Measurements from ENCODE around the gene IL17F.
"Not testable (repeated sequence)": the region's sequence is repeated elsewhere in the genome, so short reads cannot be mapped to it uniquely, and the experiment has no call there.

The IL17F gene

DNA sequence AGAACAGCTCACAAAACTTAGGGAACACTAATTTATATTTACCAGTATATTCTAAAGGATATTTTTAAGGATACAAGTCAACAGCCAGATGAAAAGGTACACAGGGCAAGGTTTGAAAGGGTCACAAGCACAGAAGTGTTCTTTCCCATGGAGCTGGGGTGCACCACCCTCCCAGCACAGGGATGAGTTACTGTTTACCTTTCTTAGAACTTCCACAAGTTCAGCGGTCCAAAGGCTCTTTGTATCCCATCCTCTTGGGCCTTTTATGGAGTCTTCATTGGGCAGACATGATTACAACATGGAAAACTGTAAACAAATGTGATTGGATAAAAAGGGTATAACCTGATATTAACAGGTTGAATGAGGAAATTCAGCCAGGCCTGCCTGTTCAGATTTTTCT lies 1.1 kb upstream of the IL17F start:
- DNase-seq (ENCODE audit: low read depth), result no peak

DNA sequence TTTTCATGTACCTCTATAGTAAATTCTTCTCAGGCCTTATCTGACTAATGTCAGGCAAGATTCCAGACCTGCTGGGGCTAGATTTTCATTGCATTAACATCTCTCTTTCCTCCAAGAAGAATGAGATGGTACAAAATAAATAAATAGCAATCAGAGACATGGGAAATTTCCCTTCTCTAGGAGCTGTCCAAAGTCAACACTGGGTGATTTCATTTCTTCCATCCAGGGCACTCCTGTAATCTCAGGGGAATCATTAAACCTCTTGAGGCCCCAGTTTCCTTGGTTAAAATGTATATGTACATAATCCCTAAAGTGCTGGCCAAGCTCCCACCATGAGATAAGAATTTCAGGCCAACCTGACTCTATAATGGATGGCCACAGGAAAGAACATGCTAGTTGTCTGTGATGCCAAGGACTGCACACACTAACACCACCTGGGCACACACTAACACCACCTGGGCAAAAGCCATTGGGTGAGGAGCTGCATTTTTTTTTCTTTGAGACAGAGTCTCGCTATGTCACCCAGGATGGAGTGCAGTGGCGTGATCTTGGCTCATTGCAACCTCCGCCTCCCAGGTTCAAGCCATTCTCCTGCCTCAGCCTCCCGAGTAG lies 912 bp downstream of the IL17F start:
- DNase-seq (ENCODE audit: low read depth), result no peak

GRCh38 chr6:52241819-52242218 lies 2.5 kb downstream of the IL17F start:
- no peak for DNase-seq (ENCODE audit: low read depth)

GRCh38 chr6:52233975-52234823 lies 10.1 kb downstream of the IL17F start:
- no peak for DNase-seq (ENCODE audit: low read depth)

DNA sequence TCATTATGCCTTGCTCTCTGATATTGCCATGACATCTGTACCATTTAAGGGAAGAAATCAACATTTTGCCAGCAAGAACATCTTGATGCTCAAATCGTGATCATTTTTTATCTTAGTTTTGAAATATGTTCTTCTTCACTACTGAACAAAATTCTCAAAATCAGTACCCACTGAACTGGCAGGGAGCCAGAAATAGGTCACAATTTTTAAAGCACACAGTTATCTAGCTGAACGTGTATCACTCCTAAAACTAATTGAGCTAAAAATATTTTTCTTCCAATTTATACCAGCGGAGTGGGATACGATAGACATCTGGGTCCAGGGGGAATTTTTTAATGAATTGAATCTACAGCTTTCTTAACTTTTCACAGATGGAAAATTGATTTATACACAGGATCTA lies 11.3 kb downstream of the IL17F start:
- DNase-seq (ENCODE audit: low read depth), result no peak

GRCh38 chr6:52231406-52232127 lies 12.7 kb downstream of the IL17F start:
- DNase-seq (ENCODE audit: low read depth), result no peak

GRCh38 chr6:52230685-52231084 lies 13.6 kb downstream of the IL17F start:
- DNase-seq (ENCODE audit: low read depth), result no peak

DNA sequence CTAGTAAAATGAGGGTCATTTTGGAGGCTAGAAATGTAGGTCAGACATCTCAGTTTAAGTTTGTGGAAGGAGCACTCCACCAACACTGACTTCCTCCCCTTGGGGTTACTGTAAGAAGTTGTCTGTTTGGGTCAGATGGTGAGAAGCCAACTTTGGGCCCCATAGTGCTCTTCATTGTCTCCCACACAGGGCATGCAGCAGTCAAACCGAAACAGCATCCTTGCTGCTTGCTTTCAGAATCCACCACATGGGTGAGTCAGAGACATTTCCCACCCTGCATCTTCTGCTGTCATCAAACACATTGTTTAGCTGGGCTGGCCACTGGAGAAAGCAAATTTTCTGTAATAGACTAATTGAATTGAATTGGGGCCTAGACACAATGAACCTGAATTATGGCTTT lies 16.8 kb downstream of the IL17F start:
- DNase-seq (ENCODE audit: low read depth), result no peak

DNA sequence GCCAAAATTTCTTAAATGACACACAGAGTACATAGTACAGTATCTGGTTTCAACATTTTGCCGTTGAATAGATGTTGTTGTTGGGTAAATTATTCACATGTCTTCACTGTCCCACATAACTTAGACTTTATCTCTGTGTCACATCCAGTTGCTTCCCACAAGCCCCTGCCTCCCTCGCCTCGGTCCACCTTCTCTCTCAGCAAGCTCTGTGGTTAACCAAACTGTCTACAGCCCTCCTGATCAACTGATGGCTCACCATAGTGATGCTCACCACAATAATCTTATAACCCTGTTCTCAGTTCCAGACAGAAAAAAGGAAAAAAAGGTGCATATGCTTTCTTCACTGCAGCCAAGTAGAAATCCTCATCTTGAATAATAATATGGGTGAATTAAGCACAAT lies 23.0 kb downstream of the IL17F start:
- DNase-seq (ENCODE audit: low read depth), result no peak

- no peak for DNase-seq (ENCODE audit: low read depth)
Observed at GRCh38 chr6:52217761-52218160, 26.5 kb downstream of the IL17F start.

GRCh38 chr6:52216932-52217575 lies 27.2 kb downstream of the IL17F start:
- no peak for DNase-seq (ENCODE audit: low read depth)

DNA sequence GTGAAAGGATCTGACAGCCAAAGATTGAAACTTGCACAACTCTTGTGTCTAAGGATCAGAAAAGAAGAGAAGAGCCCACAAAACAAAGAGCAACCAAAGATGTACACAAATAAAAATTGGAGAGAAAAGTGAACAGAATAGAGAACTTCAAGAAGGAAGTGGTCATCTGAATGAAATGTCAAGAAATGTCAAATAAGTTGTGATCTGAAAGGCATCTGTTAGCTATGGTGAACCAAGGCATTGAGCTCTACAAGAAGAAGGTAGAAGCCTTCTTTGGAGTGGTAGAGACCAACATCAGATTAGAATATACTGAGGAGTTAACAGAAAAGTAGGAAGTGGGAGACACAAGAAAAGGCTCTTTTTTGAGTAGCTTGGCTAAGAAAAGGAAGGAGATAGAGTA lies 28.5 kb downstream of the IL17F start:
- no peak for DNase-seq (ENCODE audit: low read depth)

GRCh38 chr6:52213127-52213526 lies 31.2 kb downstream of the IL17F start:
- no peak for DNase-seq (ENCODE audit: low read depth)

GRCh38 chr6:52210227-52210626 lies 34.1 kb downstream of the IL17F start:
- DNase-seq (ENCODE audit: low read depth), result no peak

DNA sequence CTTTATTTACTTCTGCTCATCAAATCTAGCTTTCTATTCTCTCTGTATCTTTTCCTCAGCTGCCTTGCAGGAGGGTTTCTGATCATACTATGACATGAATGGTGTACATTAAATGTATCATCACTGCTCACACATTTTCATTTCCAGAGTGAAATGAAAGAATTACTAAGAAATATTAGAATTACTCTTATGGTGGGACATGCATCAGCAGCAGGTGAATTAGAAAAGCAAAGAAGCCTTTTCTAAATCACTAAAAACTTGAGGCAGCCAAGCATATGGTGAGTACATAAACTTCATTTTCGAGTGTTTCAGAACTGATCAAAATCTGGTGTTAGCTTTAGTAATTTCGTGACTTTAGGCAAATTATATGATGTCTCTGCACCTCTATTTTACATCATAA lies 34.5 kb downstream of the IL17F start:
- DNase-seq (ENCODE audit: low read depth), result no peak

DNA sequence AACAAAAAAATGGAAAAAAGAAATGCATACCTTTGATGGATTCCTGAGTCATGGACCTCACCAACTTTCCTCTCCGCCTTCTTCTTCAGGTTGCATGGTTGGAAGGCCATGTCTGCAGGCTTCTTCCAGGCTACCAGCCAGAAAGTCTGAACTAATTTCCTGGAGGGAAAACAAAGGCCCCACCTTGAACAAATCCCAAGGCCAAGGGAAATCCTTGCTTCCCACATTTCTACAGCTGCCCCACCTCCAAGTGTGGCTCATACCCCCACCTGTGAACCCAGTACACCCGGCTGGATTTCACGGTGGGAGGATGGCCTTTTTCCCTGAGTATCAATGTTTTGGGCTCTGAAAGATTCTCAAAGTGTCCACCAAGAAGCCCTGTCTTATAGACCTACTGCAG lies 35.7 kb downstream of the IL17F start:
- DNase-seq (ENCODE audit: low read depth), result no peak

GRCh38 chr6:52207066-52207465 lies 37.2 kb downstream of the IL17F start:
- no peak for DNase-seq (ENCODE audit: low read depth)

DNA sequence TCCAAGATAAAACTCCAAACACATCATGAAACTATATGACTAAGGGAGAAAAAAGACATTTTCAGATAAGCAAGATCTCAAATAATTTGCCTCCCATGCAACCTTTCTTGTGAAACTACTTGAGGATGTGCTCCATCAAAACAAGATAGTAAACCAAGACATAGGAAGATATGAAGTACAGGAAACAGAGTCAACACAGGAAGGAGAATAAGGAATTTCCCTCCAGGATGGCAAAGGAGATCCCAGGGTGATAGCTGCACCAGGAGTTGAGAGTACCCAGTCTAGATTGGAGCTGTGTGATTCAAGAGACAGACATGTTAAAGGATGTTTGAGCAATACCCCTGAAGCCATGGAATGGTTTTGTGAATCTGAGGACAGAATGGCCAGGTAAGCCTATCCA lies 42.8 kb downstream of the IL17F start:
- no peak for DNase-seq (ENCODE audit: low read depth)

DNA sequence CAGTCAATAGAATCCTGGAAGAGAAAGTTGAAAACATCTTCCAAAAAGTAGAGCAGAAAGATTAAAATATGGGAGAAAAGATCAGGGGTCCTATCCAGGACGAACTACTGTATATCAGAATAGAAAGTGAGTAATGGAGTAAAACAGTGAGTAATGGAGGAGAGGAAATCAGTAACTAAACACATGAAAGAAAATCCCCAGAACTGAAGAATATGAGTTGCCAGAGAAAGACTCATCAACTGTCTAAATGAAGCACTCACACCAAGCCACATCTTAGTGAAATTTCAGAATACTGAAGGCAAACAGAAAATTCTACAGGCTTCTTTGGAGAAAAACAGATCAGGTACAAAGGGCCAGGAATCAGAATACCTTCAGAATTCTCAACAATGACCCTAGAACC lies 43.3 kb downstream of the IL17F start:
- no peak for DNase-seq (ENCODE audit: low read depth)

DNA sequence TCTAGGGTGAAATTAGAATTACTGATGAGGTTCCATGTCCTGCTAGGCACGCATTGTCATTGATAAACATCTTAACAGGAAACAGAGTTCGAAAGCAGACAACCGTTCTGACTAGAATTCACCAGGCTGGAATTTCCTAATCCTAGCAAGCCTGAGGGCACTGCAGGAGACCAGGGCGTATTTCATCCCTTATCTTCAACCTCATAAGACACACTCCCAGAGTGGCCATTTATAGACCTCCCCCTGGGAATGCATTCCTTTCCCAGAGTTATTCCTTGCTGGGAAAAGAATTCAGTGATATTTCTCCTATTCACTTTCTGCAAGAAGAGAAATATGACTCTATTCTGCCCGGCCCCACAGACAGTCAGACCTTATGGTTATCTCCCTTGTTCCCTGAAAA lies 44.2 kb downstream of the IL17F start:
- DNase-seq (ENCODE audit: low read depth), result not testable (repeated sequence)

- DNase-seq (ENCODE audit: low read depth), result no peak
Observed at GRCh38 chr6:52195886-52196285, 48.4 kb downstream of the IL17F start.

DNA sequence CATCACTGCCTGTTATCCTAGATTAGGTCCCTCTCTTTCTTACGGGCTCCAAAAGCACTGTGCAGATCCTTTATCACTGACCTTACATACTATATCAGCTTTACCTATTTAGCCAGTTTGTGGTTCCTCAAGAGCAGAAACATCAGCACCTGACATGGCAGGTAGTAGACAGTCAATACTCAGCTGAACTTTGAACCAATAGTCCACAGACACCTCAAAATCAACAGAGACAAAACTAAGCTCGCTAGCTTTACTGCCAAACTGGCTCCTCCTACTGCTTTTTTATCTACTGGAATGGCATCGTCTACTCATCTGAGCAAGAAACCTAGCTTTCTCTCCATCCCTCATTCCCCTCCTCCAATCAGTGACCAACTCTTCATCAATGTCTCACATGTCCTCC lies 52.5 kb downstream of the IL17F start:
- DNase-seq (ENCODE audit: low read depth), result no peak

DNA sequence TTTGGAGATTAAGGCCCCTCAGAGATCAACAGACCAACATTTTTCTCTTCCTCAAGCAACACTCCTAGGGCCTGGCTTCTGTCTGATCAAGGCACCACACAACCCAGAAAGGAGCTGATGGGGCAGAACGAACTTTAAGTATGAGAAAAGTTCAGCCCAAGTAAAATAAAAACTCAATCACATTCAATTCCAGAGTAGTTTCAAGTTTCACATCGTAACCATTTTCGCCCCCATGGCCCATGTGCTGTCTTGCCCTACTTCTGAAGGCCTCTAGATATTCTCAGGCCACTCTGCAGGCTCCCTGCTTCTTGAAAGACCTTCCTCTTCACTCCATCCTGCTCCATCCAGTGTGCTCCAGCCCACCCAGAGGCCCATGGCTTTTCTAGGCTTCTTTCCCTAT lies 53.9 kb downstream of the IL17F start:
- DNase-seq (ENCODE audit: low read depth), result no peak

Measured in stimulated activated CD8-positive, alpha-beta memory T cell treated with anti-CD3 and anti-CD28 coated beads, Interleukin-15, amount 100 ng/mL, for 1 hour (primary cell).